Activated CD8-positive, alpha-beta memory T cell treated with anti-CD3 and anti-CD28 coated beads, Interleukin-2, amount 50 U/mL, for 1 hour (primary cell): Measurements from ENCODE around the gene GPR149.
"Not testable (repeated sequence)": the region's sequence is repeated elsewhere in the genome, so short reads cannot be mapped to it uniquely, and the experiment has no call there.

Experiments
- DNase-seq: peaks from one replicate; pipeline ENCODE4 v3.0.0-alpha.2; 2020; ENCODE audit errors: extremely low read depth

GPR149 gene

GRCh38 chr3:154430014-154430413 is at the start of gene GPR149:
TSS of gene GPR149 (minus strand) at chr3:154430190. CDS start at chr3:154429615, 575 bp downstream.
- DNase-seq: no peak

- no peak for DNase-seq
Observed at GRCh38 chr3:154473769-154474168, 43.8 kb upstream of the GPR149 start.

DNA sequence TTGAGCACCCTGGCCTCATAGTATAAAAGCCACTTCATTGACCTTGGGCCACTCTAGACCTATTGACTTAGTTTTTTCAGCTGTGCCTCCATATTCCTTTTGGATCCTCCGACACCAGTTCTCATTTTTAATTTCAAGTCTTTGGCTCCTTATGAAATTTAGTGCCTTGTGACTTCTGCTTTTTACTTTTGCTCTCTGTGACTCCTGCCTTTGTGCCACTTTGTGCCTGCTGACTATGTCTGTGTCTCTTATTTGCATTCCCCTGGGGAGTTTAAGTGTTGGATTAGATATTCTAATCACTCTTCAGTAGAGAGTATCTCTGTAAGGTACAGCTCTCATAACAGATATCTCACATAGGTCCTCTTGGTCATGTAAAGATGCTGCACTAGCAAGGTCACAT is 39.6 kb upstream of the GPR149 start:
- no peak for DNase-seq

DNA sequence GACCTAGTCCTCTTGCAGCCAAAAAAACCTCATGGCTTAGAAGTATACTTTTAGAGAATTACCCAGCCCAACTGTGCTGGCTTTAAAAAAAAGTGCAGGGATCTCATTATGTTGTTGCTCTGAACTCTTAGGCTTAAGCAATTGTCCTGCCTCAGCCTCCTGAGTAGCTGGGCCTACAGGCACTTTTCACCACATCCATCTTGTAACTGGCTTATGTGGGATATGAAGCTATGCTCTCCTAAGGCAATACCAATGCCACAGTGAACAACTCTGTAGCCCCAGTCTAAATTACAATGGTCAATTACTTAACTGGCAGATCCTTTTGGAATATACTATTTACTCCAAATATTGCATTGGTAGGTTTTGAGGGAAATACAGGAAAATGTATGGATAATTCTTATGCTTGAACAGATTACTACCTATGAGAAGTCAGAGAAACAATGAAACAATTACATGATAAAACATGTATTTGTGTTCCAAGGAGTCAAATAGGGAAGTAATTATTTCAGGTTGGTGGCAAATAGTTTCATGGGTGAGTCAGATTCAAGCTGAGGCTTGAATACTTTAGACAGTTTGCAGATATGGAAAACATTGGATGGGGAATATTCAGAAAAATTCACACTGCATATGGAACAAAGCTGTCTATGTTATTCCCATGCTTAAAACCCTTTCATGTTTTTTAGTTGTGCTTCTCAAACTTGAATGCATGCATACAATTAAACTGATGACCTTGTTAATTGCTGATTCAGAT is 34.6 kb upstream of the GPR149 start:
- no peak for DNase-seq

GRCh38 chr3:154458560-154458959 is 28.6 kb upstream of the GPR149 start:
- no peak for DNase-seq

GRCh38 chr3:154439081-154439480 is 9.1 kb upstream of the GPR149 start:
- DNase-seq: not testable (repeated sequence)

GRCh38 chr3:154431043-154431442 is 1.1 kb upstream of the GPR149 start:
- DNase-seq: no peak

DNA sequence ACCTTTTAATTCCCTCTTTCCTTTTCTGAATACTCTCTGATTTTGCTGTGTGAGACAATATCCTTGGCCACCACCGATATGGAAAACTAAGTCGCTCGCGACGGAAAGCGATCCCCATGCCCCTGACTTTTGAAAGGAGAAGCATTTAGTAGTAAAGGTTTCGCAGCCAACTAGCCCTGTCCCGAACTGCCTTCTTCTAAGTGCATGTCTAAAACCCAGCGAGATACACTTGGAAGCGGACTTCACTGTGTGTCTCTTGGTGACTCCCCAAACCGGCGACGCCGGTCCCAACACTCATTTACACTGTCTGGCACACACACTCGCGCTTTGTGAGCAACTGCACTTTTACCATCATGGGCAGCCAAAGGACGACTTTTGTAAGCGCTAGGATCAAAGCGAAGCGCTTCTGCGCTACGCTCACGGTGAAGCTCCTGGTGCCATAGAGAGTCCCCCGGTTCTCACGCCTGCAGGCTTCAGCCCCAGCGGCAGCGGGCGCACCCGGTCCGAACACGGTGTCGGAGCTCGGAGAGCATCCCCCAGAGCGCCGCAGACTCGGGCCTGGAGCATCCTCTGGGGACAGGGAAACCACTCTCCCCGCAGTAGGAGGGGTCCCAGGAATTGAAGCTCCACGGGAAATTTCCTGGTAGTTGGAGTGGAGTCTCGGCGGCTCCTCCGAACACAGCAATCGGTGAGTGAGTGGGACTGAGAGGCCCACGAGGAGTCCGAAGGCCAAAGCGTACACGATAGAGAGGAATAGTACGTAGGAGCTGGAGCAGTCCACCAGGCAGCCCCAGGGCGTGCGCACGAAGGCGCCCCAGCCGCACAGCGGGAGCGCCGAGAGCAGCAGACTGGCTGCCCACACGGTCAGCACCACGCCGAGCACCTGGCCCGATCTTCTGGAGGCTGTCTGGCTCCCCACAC is 1.4 kb downstream of the GPR149 start:
- DNase-seq: no peak

DNA sequence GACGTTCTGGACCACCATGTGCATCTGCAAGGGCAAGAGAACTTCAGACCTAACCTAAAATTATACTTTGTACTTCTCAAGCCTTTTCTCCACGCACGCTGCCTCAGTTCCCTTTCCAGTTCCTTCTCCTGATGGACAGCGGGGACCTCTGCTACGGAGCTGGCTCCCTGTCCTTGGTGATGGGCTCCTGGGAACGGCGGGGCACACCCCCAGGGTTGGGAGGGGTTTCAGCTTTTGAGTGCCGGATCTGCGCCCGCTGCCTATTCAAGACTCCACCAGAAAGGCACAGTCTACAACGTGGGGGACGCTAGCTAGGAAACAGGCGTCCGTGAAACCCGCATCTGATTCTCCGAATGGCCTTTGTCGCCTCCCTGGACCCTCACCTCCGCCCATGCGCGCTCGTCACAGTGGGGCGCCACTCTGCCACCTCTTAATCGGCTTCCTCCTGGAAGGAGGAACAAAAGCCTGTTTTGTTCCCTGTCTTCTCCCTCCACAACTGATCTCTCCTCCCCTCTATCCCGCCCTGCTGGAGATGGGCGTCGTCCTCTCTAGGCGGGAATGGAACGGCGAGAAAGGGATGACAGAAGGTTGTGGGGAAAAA is 2.2 kb downstream of the GPR149 start:
- DNase-seq: no peak

DNA sequence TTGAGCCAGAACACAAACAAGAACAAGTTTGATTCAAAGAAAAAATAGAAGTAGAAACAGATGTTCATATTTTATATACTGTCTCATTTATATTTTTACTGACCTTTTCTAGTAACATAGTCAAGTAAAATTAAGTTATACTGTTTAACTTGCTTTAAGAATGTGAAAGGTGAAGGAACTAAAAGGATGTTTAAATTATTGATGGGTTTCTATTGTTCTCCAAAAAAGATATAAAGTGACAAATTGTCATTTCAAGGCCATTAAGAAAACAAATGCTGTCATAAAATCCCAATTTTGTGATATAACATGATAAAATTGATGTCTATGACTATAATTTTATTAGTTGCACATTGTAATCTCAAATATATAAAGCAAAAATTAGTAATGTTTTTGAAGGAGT is 7.3 kb downstream of the GPR149 start:
- DNase-seq: no peak

GRCh38 chr3:154421083-154421482 is 8.9 kb downstream of the GPR149 start:
- no peak for DNase-seq

GRCh38 chr3:154398084-154398967 is 31.7 kb downstream of the GPR149 start:
- DNase-seq: no peak

GRCh38 chr3:154389861-154390260 is 40.1 kb downstream of the GPR149 start:
- DNase-seq: no peak

- DNase-seq: no peak
Observed at GRCh38 chr3:154384479-154384878, 45.5 kb downstream of the GPR149 start.

DNA sequence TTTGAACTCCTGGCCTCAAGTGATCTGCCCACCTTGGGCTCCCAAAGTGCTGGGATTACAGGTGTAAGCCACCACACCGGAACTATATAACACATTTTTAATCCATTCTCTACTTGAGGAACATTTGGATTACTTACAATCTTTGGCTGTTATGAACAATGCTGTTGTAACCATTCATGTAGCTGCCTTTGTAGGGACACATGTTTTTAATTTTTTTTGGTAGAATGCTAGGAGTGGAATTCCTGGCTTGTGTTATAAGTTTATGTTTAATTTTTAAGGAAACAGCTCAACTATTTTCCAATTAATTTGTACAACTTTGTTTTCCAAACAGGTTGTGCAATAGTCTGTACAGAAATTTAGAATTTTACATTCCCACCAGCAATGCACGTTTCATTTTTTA is 51.7 kb downstream of the GPR149 start:
- no peak for DNase-seq

DNA sequence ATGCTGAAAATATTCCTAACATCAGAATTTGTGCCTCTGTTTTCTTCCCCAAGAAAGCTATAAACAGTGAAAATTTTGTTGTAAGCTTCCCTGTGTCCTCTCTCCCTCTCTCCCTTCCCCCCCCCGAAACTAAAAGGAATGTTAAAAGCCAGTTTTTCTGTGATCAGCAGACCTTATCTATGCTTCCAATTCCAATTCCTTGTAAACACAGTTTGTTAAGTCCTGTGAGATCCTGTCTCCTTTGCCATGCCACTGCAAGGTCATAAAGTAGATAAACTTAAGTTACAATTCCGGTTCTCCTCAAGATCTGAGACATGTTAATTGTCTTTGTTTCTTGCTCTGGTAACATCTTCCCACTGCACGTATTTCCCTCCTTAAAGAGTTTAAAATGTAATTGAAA is 62.8 kb downstream of the GPR149 start:
- no peak for DNase-seq

DNA sequence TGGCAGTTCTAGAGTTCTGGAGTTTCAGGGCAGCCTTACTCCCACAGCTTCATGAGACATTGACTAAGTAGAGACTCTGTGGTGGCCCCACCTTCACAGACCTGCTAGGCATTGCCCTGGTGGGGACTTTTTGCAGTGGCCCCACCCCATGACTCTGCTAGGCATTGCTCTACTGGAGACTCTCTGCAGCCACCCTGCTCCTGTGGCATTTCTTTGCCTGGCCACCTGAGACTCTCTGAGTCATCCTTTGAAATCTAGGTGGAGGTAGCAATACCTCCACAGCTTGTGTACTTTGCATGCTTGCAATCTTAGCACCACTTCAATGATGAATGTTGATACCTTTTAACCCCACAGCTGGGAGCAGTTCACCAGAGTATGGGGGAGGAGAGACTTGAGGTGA is 65.1 kb downstream of the GPR149 start:
- no peak for DNase-seq

- no peak for DNase-seq
Observed at GRCh38 chr3:154361099-154361498, 68.9 kb downstream of the GPR149 start.

DNA sequence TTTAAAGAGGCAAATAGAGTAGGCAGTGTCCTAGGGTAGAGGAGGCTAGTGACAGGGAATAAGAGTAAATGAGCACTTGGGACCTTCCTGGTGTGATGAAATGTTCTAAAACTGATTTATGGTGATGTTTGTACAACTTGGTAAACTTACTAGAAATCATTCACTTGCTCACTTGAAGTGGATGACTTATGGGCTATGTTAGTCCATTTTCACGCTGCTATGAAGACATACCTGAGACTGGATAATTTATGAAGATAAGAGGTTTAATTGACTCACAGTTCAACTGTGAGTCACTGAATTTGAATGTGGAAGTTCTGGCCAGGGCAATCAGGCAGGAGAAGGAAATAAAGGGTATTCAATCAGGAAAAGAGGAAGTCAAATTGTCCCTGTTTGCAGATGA is 74.0 kb downstream of the GPR149 start:
- DNase-seq: no peak

- no peak for DNase-seq
Observed at GRCh38 chr3:154349223-154349622, 80.8 kb downstream of the GPR149 start.

- no peak for DNase-seq
Observed at GRCh38 chr3:154345422-154346122, 84.4 kb downstream of the GPR149 start.
